Right atrium auricular region (tissue), 2 donors: ENCODE results near the gene NR2F1. TPM values are rescaled to one million over a fixed set of nuclear protein-coding genes. Genes with fewer than 3 reads are reported as not detected.

Experiments used
- DNase-seq: peaks from one replicate; pipeline ENCODE4 v3.0.0-alpha.2; 2019; ENCODE audit warnings: low spot score
- H3K27ac ChIP-seq, 2 donors: fragments of 200-600 bp; sonication (generic); 1 replicate in 1 of 2; 2 replicates in 1 of 2; pipeline ENCODE4 v1.5.1; 2016 to 2019
- H3K27me3 ChIP-seq, 2 donors: fragments of 200-600 bp; sonication (generic); one replicate each; pipeline versions ENCODE4 v1.5.1 to v1.6.0; 2017 to 2019
- H3K36me3 ChIP-seq: fragments of 200-600 bp; sonication (generic); one replicate; pipeline ENCODE4 v1.5.1; 2016
- H3K4me1 ChIP-seq, 2 donors: fragments of 200-600 bp; sonication (generic); one replicate each; pipeline versions ENCODE4 v1.5.1 to v1.6.0; 2017 to 2019
- H3K4me3 ChIP-seq, 2 donors: fragments of 200-600 bp; sonication (generic); 1 replicate in 1 of 2; 2 replicates in 1 of 2; pipeline ENCODE4 v1.5.1; 2017 to 2019; ENCODE audit warnings: mild to moderate bottlenecking in 1 of 2, moderate library complexity in 1 of 2
- H3K9me3 ChIP-seq, 2 donors: fragments of 200-600 bp; sonication (generic); one replicate each; pipeline ENCODE4 v1.5.1; 2019
- total RNA-seq, 2 donors: library from RNA; depleted of rRNA; stranded (reverse); fragments of >200 nt; gene quantifications; one replicate each; pipeline ENCODE4 v1.1.0, GENCODE V29; 2016
- TF ChIP-seq, protein P1 (sequence below), 2 donors: fragments of 200-600 bp; sonication (generic); IDR thresholded peaks; one replicate each; pipeline ENCODE4 v1.5.1; 2019; ENCODE audit warnings: antibody characterized with exemption in 2 of 2

The NR2F1 gene
- total RNA-seq, 2 donors from 2014 or later: 35.3 to 37.6 TPM

DNA sequence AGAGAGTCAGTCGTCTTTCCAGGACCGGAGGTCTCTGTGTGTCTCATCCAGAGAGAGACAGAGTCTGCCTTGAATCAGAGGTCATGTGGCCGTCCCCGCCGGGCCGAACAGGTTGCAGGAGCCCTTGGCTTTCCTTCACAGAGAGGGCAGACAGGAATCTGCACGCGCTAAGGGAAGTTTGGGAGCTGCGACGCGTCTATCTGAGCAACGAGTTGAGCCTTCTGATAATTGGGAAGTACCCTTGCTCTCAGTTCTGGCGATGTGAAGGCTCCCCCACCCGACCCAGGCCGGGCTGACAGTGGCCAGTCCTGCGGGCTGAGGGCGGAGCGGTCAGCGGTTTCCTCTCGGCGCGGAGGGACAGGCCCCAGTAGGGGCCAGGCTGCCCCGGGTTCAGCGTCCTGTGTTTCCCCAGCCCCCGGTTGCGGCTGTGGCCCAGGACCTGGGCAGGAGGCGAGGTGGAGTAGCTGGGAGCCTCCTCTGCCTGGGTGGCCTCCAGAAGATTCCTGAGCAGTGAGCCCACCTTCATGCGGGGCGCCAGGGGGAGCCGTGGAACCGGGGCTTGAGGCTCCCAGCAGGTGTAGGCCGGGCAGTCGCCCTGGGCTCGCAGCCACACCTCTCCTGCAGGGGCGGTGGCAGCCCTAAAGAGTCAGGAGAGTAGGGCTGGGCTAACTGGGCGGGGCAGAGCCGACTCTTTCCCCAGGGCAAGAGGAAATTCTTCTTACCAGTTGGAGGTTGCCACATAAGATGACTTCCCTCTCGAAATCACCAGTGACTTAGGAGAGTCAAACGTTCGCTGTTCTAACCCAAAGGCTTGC, 13.9 kb downstream of the NR2F1 start:
- TF ChIP-seq, protein P1, sequence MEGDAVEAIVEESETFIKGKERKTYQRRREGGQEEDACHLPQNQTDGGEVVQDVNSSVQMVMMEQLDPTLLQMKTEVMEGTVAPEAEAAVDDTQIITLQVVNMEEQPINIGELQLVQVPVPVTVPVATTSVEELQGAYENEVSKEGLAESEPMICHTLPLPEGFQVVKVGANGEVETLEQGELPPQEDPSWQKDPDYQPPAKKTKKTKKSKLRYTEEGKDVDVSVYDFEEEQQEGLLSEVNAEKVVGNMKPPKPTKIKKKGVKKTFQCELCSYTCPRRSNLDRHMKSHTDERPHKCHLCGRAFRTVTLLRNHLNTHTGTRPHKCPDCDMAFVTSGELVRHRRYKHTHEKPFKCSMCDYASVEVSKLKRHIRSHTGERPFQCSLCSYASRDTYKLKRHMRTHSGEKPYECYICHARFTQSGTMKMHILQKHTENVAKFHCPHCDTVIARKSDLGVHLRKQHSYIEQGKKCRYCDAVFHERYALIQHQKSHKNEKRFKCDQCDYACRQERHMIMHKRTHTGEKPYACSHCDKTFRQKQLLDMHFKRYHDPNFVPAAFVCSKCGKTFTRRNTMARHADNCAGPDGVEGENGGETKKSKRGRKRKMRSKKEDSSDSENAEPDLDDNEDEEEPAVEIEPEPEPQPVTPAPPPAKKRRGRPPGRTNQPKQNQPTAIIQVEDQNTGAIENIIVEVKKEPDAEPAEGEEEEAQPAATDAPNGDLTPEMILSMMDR (IDR thresholded peaks at IDR 0.05): no peak
- no peak overlapping the region for H3K4me3 ChIP-seq
- no peak for DNase-seq
- H3K9me3 ChIP-seq: no peaks in the 10 kb centered on the region
- H3K36me3 ChIP-seq: no peaks in the 10 kb centered on the region
- peaks cover 0 to 48% of the 10 kb centered on the region in 2 donors for H3K4me1 ChIP-seq
- peaks cover 0 to 4% of the 10 kb centered on the region in 2 donors for H3K27me3 ChIP-seq
- peak overlapping the region; percentile 69 to 85 for H3K27ac ChIP-seq

DNA sequence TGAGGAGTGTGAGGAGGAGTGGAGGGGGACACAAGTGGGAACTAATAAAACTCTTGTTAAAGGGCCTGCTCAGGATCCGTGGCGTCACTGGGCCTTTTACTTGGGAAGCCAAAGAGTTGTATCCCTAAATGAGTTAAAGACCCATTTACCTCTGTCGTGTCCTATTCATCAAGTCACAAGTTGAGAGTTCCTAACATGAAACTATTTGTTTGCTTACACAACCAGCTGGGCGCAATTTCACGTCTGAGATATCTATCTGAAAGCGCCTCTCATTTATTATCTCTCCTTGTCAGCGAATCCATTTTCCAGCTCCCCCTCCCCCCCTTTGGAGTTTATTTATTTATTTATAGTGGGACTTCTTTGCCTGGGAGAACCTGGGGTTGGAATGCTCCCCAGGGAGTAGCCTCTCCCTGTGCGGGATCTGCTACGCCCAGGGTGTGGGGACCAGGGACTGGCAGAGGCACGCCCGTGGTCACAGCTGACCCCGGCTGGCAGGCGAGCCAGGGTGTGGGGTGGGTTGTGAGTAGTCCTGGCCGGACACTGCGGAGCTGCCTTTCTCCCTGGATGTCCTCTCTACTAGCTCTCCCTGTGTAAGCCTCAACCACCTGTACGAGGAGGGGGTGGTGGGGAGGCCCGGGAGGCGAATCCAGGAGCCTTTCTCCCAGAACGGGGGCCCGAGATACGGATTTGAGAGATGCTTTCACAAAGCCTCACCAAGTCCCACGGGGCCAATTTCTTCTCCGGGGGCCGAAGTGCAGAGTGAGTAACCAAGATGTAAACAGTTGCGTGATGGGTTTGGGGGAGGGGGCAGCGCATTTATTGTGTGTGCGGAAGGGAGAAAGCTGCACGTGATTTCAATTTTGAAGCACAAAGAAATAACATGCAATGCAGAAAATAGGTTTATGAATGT, 15.3 kb downstream of the NR2F1 start:
- H3K4me1 ChIP-seq: peaks cover 0 to 40% of the 10 kb centered on the region in 2 donors
- no peak for DNase-seq
- peaks cover 0 to 9% of the 10 kb centered on the region in 2 donors for H3K27me3 ChIP-seq
- H3K27ac ChIP-seq: peak overlapping the region; percentile 69 to 85
- H3K4me3 ChIP-seq: peak overlapping the region in 1 of 2 donors; percentile 10
- no peaks in the 10 kb centered on the region for H3K9me3 ChIP-seq
- TF ChIP-seq, protein P1 (IDR thresholded peaks at IDR 0.05): no peak
- no peaks in the 10 kb centered on the region for H3K36me3 ChIP-seq

DNA sequence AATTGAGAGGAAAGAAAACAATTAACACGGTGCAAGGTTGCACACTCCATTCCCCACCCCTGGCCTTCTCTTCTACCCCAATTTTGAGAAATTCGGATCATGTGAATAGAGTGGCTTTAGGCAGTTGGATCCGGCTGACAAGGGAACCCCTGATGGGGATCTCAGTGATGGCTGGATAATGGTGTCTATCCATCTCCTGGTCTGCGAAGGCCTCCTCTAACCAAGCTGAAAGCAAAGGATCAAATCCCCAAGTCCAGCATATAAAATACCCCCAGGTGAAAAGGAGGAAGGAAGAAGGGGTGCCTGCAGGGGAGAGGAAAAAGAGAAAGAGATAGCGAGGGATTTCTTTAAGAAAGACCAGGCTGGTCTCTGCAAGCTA, 16.0 kb downstream of the NR2F1 start:
- peak overlapping the region; percentile 69 to 85 for H3K27ac ChIP-seq
- peaks cover 0 to 13% of the 10 kb centered on the region in 2 donors for H3K27me3 ChIP-seq

DNA sequence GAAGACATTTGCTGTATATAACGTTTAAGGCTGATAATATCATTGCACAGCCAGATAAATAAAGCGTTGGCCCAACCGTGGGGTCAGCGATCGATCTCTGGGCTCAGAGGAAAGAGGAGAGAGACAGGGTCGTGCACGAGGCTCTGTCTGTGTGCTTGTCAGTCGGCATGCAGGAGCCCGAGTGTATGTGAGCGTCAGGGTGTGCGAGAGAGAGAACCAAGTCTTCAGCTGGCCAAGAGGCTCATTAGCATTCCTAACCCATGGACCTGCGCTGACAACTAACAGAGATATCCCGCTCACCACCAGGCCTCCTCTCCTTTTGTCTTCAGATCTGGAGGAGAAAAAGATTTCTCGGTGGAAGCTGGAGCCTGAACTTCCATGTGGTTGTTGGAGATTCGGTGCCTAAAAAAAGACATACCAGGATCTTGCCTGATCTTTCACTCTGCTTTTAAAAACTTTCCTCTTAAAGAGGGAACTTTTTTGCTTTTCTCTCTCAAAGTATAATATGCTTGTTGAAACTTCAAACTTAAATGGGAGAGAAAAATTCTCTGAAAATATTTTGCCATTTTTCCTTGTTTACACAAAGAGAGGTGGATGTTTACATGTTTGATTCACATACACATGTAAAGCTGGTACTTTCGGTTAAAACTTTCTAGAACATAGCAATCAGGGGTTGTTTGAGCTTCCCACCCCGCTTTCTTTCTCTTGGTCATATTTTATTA, 16.5 kb downstream of the NR2F1 start:
- peaks cover 0 to 18% of the 10 kb centered on the region in 2 donors for H3K27me3 ChIP-seq
- no peaks in the 10 kb centered on the region for H3K9me3 ChIP-seq
- H3K36me3 ChIP-seq: no peaks in the 10 kb centered on the region
- DNase-seq: no peak
- TF ChIP-seq, protein P1 (IDR thresholded peaks at IDR 0.05): no peak
- peak overlapping the region; percentile 69 to 85 for H3K27ac ChIP-seq
- H3K4me3 ChIP-seq: peak overlapping the region in 1 of 2 donors; percentile 10
- peaks cover 0 to 40% of the 10 kb centered on the region in 2 donors for H3K4me1 ChIP-seq

More for the DNA sequence above, 16.0 kb downstream of the NR2F1 start:
- peaks cover 0 to 35% of the 10 kb centered on the region in 2 donors for H3K4me1 ChIP-seq
- DNase-seq: no peak
- TF ChIP-seq, protein P1 (IDR thresholded peaks at IDR 0.05): no peak
- H3K4me3 ChIP-seq: peak overlapping the region in 1 of 2 donors; percentile 10
- H3K9me3 ChIP-seq: no peaks in the 10 kb centered on the region
- H3K36me3 ChIP-seq: no peaks in the 10 kb centered on the region

DNA sequence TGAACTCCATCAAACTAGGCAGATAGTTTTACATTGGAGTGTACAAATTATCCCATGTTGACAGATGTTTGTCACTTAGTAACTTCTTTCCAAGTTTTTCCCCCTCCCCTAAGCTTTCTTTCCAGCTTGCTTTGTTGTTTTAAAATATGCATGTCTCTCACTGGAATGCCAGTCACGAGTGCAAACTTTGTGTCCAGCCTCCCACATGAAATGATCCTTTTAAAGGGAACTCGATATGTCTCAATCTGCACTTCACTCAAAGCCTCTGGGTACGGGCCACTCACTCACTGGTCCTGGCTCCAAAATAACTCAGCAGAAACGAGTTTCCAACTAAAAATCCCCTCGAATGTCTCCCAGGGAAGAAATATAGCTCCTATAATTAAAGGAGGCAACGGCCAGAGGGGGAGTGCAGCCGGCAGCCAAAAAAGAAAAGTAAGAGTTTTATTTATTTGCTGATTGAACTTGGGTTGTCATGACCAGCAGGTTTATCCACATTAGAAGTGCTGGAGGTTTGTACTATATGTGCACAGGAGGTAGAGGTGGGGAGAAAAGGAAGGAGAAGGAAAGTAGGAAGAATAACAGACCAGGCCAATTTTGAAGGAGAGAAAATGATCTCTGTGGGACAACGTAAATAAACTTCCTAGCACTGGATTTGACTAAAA, 17.5 kb downstream of the NR2F1 start:
- no peak for DNase-seq
- H3K9me3 ChIP-seq: no peaks in the 10 kb centered on the region
- no peaks in the 10 kb centered on the region for H3K36me3 ChIP-seq
- peaks cover 0 to 41% of the 10 kb centered on the region in 2 donors for H3K4me1 ChIP-seq
- peak overlapping the region; percentile 15 to 23 for H3K4me3 ChIP-seq
- H3K27me3 ChIP-seq: peaks cover 0 to 15% of the 10 kb centered on the region in 2 donors
- TF ChIP-seq, protein P1 (IDR thresholded peaks at IDR 0.05): no peak
- H3K27ac ChIP-seq: peak overlapping the region; percentile 69 to 85
